ENCODE measurements around the gene NGF. TPM values are rescaled to one million over a fixed set of nuclear protein-coding genes. Genes with fewer than 3 reads are reported as not detected.

The NGF gene
- total RNA-seq, 1 donor from 2014 or later, result 1.1 TPM

GRCh38 chr1:115356356-115356755 lies 18.3 kb upstream of the NGF start:
- FAIRE-seq, result no peak
- H3K36me3 ChIP-seq (ENCODE audit: control insufficient read depth, insufficient read depth, low read length), result no peaks in the 10 kb centered on the region
- no peak overlapping the region for H3K4me3 ChIP-seq (ENCODE audit: low read depth, low read length)
- no peaks in the 10 kb centered on the region for H3K27me3 ChIP-seq (ENCODE audit: control insufficient read depth, insufficient read depth, low read length)
- no peak for TF ChIP-seq CTCF (IDR thresholded peaks at IDR 0.05; ENCODE audit: insufficient read depth, low read length, severe bottlenecking)
- no peak for DNase-seq (ENCODE audit: low read depth)

- DNase-seq (ENCODE audit: low read depth), result no peak
- no peak for FAIRE-seq
- no peak for TF ChIP-seq CTCF (IDR thresholded peaks at IDR 0.05; ENCODE audit: insufficient read depth, low read length, severe bottlenecking)
- H3K27me3 ChIP-seq (ENCODE audit: control insufficient read depth, insufficient read depth, low read length), result no peaks in the 10 kb centered on the region
- no peaks in the 10 kb centered on the region for H3K36me3 ChIP-seq (ENCODE audit: control insufficient read depth, insufficient read depth, low read length)
- no peak overlapping the region for H3K4me3 ChIP-seq (ENCODE audit: low read depth, low read length)
Measured at GRCh38 chr1:115355069-115355468, 17.0 kb upstream of the NGF start.

DNA sequence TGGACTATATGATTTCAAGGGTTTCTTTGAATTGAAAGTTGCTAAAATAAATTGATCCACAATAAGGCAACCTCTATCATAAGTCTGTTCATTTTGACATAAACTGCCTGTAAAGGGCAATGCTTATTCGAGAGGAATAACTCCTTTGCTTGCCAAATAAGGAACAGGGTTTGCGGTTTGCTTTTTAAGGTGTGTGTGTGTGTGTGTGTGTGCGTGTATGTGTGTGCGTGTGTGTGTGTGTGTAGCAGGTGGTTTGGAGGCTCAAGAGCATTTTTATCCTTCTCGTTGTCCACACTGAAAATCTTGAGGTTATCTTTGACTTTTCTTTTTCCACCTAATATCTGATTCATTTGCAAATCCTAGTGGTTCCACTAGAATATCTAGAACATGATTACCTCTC lies 13.1 kb upstream of the NGF start:
- H3K27me3 ChIP-seq (ENCODE audit: control insufficient read depth, insufficient read depth, low read length), result no peaks in the 10 kb centered on the region
- FAIRE-seq (no peak), DNase-seq (ENCODE audit: low read depth) (no peak)
- no peak overlapping the region for H3K4me3 ChIP-seq (ENCODE audit: low read depth, low read length)
- TF ChIP-seq CTCF (IDR thresholded peaks at IDR 0.05; ENCODE audit: insufficient read depth, low read length, severe bottlenecking), result no peak
- no peaks in the 10 kb centered on the region for H3K36me3 ChIP-seq (ENCODE audit: control insufficient read depth, insufficient read depth, low read length)

DNA sequence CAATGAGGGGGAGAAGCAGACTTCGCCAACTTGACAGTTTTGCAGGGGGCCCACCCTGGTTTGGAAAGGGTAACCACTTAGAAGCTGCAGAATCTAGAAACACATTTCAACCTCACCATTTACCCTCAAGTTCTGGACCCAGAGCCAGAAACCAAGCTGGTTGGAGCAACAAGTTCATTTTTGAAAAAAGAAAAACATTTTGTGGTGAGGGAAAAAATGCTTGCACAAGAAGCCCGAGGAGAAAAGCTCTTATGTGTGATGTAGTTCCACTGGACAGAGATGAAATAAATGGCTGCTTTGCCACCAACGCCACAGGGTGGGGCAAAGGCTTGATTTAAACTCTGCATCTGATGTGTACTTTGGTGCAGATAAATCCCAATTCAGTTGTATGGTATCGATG lies 10.6 kb upstream of the NGF start:
- no peak for TF ChIP-seq CTCF (IDR thresholded peaks at IDR 0.05; ENCODE audit: insufficient read depth, low read length, severe bottlenecking)
- FAIRE-seq (no peak), DNase-seq (ENCODE audit: low read depth) (no peak)
- no peak overlapping the region for H3K4me3 ChIP-seq (ENCODE audit: low read depth, low read length)
- H3K36me3 ChIP-seq (ENCODE audit: control insufficient read depth, insufficient read depth, low read length), result no peaks in the 10 kb centered on the region
- H3K27me3 ChIP-seq (ENCODE audit: control insufficient read depth, insufficient read depth, low read length), result no peaks in the 10 kb centered on the region

- FAIRE-seq (no peak), DNase-seq (ENCODE audit: low read depth) (no peak)
- no peak for TF ChIP-seq CTCF (IDR thresholded peaks at IDR 0.05; ENCODE audit: insufficient read depth, low read length, severe bottlenecking)
- Histone ChIP-seq H3K4me3 (ENCODE audit: low read depth, low read length) (no peak overlapping the region), H3K27me3 (ENCODE audit: control insufficient read depth, insufficient read depth, low read length) (no peaks in the 10 kb centered on the region), H3K36me3 (ENCODE audit: control insufficient read depth, insufficient read depth, low read length) (no peaks in the 10 kb centered on the region)
Measured at GRCh38 chr1:115347282-115347681, 9.2 kb upstream of the NGF start.

GRCh38 chr1:115343200-115343737 lies 5.2 kb upstream of the NGF start:
- no peak for TF ChIP-seq CTCF (IDR thresholded peaks at IDR 0.05; ENCODE audit: insufficient read depth, low read length, severe bottlenecking)
- Histone ChIP-seq H3K36me3 (ENCODE audit: control insufficient read depth, insufficient read depth, low read length) (no peaks in the 10 kb centered on the region), H3K27me3 (ENCODE audit: control insufficient read depth, insufficient read depth, low read length) (peaks cover 2% of the 10 kb centered on the region), H3K4me3 (ENCODE audit: low read depth, low read length) (no peak overlapping the region)
- no peak for FAIRE-seq
- no peak for DNase-seq (ENCODE audit: low read depth)
